GM18909 (cell line): ENCODE data around the gene C19orf53.

Experiments
- ATAC-seq: cut with Tn5 transposase; IDR thresholded peaks from one replicate; pipeline ENCODE4 v1.9.1; 2021; ENCODE audit warnings: mild to moderate bottlenecking; ENCODE audit not compliant: unreplicated experiment, poor library complexity

Gene C19orf53

DNA sequence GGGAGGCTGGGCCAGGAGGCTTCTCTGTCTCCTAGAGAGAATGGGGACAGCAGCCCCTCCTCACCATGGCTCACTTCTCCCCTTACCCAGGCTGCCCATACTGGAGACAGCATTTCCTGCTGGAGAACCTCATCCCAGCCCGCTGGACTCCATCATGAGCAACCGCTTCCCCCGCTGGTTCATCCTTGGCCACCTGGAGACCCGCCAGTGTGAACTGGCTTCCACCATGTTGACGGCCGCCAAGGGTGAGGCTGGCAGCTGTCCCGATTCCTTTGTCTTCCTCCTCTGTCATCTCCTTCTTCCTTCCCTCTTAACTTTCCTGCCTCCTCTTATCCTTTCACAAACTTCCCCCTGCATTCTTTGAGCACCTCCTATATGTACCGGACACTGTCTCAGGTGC, 49.0 kb downstream of the C19orf53 start:
- ATAC-seq = no peak

- ATAC-seq = no peak
These were observed 49.6 kb downstream of the C19orf53 start for GRCh38 chr19:13823901-13824300.

GRCh38 chr19:13824703-13825102, 50.4 kb downstream of the C19orf53 start:
- no peak for ATAC-seq

- ATAC-seq = no peak
These were observed 51.5 kb downstream of the C19orf53 start for GRCh38 chr19:13825489-13826441.

DNA sequence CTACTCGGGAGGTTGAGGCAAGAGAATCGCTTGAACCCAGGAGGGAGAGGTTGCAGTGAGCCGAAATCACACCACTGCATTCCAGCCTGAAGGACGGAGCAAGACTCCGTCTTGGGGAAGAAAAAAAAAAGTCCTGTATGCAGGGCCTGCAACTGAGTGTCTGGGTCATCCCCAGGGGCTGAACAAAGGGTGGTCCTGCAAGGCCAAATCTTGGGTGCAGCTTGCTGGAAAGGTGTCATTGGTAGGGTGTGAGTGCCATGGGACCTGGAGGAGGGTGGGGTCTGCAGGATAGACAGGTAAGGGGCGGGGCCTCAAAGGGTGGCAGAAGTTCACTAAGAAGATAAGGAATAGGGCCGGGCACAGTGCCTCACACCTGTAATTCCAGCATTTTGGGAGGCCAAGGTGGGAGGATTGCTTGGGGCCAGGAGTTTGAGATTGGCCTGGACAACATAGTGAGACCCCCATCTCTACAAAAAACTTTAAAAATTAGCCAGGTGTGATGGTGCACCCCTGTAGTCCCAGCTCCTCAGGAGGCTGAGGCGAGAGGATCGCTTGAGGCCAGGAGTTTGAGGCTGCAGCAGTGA, 52.5 kb downstream of the C19orf53 start:
- no peak for ATAC-seq

- ATAC-seq = no peak
These were observed 53.4 kb downstream of the C19orf53 start for GRCh38 chr19:13827656-13828055.
